Subcutaneous abdominal adipose tissue (tissue), 5 donors: ENCODE data around the gene GYPE.
"Not testable (repeated sequence)": the region's sequence is repeated elsewhere in the genome, so short reads cannot be mapped to it uniquely, and the experiment has no call there.

Experiments
- H3K27ac ChIP-seq: one replicate; pipeline ENCODE4 v1.7.0; 2013; ENCODE audit warnings: low read depth, mild to moderate bottlenecking, inconsistent platforms, low read length, moderate library complexity
- H3K27me3 ChIP-seq, 5 donors: one replicate each; pipeline ENCODE4 v1.7.0; 2013; ENCODE audit warnings: low read length in 5 of 5, inconsistent platforms in 1 of 5; ENCODE audit not compliant: control insufficient read depth in 5 of 5, insufficient read depth in 4 of 5
- H3K36me3 ChIP-seq, 5 donors: one replicate each; pipeline ENCODE4 v1.7.0; 2013; ENCODE audit warnings: low read length in 5 of 5; ENCODE audit not compliant: control insufficient read depth in 5 of 5, insufficient read depth in 5 of 5
- H3K4me1 ChIP-seq, 5 donors: one replicate each; pipeline ENCODE4 v1.7.0; 2013; ENCODE audit warnings: low read length in 5 of 5, mild to moderate bottlenecking in 3 of 5, moderate library complexity in 1 of 5; ENCODE audit not compliant: control insufficient read depth in 5 of 5, insufficient read depth in 5 of 5
- H3K4me3 ChIP-seq, 5 donors: one replicate each; pipeline ENCODE4 v1.7.0; 2013; ENCODE audit warnings: low read length in 5 of 5, low read depth in 1 of 5
- H3K9ac ChIP-seq, 5 donors: one replicate each; pipeline ENCODE4 v1.7.0; 2013; ENCODE audit warnings: low read length in 5 of 5, mild to moderate bottlenecking in 4 of 5, moderate library complexity in 3 of 5
- H3K9me3 ChIP-seq, 5 donors: one replicate each; pipeline ENCODE4 v1.7.0; 2013; ENCODE audit warnings: low read length in 5 of 5; ENCODE audit not compliant: control insufficient read depth in 5 of 5
- donor health status: healthy.
- donor health status: healthy.
- donor health status: healthy.
- donor health status: healthy.
- donor health status: healthy.

Gene GYPE

GRCh38 chr4:143911528-143912417 lies 6.4 kb upstream of the GYPE start:
- H3K27ac ChIP-seq, H3K36me3 ChIP-seq: not testable (repeated sequence)
- peak overlapping the region; percentile 58 to 84 (median 66) for H3K4me3 ChIP-seq

GRCh38 chr4:143910906-143911305 lies 5.5 kb upstream of the GYPE start:
- H3K9me3 ChIP-seq, H3K27me3 ChIP-seq, H3K36me3 ChIP-seq, H3K27ac ChIP-seq, H3K9ac ChIP-seq, H3K4me1 ChIP-seq: not testable (repeated sequence)
- peak overlapping the region in 2 of 5 donors; percentile 6 to 18 for H3K4me3 ChIP-seq

More at GRCh38 chr4:143911528-143912417, 6.4 kb upstream of the GYPE start:
- peak overlapping the region in 3 of 5 donors; percentile 39 to 62 (median 51) for H3K9ac ChIP-seq
- H3K4me1 ChIP-seq, H3K27me3 ChIP-seq, H3K9me3 ChIP-seq: not testable (repeated sequence)

DNA sequence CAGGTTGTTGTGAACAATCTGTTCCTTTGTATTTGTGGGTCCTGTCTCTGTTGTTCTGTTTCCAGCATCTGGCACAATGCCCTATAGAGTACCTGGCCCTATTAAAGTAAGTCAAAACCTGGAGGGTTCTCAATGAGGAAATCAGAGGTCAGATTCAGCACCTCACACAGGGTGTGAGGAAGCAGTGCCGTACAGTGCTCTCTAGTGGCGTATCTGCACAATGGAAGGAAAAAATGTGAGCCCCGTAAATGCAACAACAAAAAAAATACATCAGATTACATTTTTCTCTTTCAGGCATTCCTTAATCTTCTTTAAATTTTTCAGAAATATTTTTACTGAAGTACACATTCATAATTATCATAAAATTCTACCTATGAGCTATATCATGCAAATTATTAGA lies 2.5 kb upstream of the GYPE start:
- H3K27me3 ChIP-seq, H3K9me3 ChIP-seq, H3K4me3 ChIP-seq, H3K4me1 ChIP-seq, H3K9ac ChIP-seq, H3K36me3 ChIP-seq, H3K27ac ChIP-seq: not testable (repeated sequence)

DNA sequence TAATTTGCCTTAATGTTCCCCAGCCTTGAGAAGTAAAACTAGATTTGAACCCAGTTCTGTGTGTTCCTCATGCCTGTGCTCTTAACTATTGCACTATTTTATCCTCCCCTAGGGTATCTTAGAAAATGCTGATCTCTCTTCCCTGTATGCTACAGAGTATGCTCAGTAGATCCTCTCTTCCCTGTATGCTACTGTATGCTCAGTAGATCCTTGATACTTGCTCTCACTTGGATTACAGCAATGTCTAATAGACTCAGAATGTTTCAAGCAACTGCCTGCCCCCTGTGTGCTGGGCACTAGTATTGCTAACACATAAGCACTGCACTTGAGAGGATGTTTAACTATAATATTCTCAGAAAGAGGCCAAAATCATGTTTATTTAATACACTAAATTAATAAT lies 928 bp downstream of the GYPE start:
- H3K4me3 ChIP-seq, H3K9me3 ChIP-seq, H3K27ac ChIP-seq, H3K4me1 ChIP-seq, H3K27me3 ChIP-seq, H3K9ac ChIP-seq, H3K36me3 ChIP-seq: not testable (repeated sequence)

DNA sequence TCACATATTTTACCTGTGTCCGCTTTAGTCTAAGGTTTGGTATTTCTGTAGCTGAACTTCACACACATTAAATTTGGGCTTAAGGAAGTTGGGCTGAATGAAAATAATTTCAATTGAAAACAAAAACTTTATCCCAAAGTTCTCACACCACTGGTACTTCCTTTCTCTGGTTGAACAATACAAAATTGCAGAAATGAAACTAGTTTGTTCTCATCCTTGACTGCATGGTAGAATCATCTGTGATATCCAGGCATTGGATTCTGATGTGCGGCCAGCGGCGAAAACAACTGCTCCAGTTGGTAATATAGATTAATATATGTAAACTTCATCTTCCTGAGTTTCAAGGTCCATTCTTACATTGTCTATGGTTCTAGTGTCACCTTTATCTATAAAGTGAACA lies 15.0 kb downstream of the GYPE start:
- H3K4me3 ChIP-seq, H3K27ac ChIP-seq, H3K27me3 ChIP-seq, H3K36me3 ChIP-seq, H3K9ac ChIP-seq, H3K9me3 ChIP-seq, H3K4me1 ChIP-seq: not testable (repeated sequence)

GRCh38 chr4:143888189-143888588 lies 17.2 kb downstream of the GYPE start:
- H3K9me3 ChIP-seq, H3K36me3 ChIP-seq, H3K9ac ChIP-seq, H3K4me3 ChIP-seq, H3K27ac ChIP-seq, H3K4me1 ChIP-seq, H3K27me3 ChIP-seq: not testable (repeated sequence)

DNA sequence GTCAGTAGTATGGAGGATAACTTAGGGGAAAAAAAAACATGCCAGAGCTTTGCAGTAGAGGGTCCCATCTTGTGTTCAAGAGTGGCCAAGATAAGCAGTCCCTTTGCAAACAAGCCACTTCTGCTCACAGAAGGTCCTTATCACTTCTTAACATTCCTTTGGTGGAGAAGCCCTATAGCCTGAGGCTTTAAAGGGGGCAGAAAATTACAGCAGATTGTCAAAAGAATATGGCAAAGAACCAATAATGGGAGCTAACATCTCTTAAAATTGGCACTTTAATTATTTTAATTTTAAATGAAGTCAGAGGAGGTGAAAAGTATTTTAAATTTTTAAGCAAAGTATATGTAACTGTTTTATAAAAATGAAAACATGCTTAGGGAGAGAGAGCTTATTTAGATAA lies 20.4 kb downstream of the GYPE start:
- H3K9ac ChIP-seq, H3K36me3 ChIP-seq, H3K27ac ChIP-seq, H3K27me3 ChIP-seq, H3K4me1 ChIP-seq, H3K4me3 ChIP-seq, H3K9me3 ChIP-seq: not testable (repeated sequence)

GRCh38 chr4:143883529-143883928 lies 21.8 kb downstream of the GYPE start:
- H3K9ac ChIP-seq: no peak overlapping the region
- no peak overlapping the region for H3K4me3 ChIP-seq
- H3K4me1 ChIP-seq: no peaks in the 10 kb centered on the region
- no peak overlapping the region for H3K27ac ChIP-seq
- H3K9me3 ChIP-seq: no peaks in the 10 kb centered on the region
- H3K36me3 ChIP-seq: no peaks in the 10 kb centered on the region
- no peaks in the 10 kb centered on the region for H3K27me3 ChIP-seq

GRCh38 chr4:143882892-143883291 lies 22.5 kb downstream of the GYPE start:
- H3K27me3 ChIP-seq: no peaks in the 10 kb centered on the region
- no peak overlapping the region for H3K27ac ChIP-seq
- H3K9ac ChIP-seq: no peak overlapping the region
- no peaks in the 10 kb centered on the region for H3K9me3 ChIP-seq
- no peaks in the 10 kb centered on the region for H3K4me1 ChIP-seq
- H3K36me3 ChIP-seq: no peaks in the 10 kb centered on the region
- no peak overlapping the region for H3K4me3 ChIP-seq

DNA sequence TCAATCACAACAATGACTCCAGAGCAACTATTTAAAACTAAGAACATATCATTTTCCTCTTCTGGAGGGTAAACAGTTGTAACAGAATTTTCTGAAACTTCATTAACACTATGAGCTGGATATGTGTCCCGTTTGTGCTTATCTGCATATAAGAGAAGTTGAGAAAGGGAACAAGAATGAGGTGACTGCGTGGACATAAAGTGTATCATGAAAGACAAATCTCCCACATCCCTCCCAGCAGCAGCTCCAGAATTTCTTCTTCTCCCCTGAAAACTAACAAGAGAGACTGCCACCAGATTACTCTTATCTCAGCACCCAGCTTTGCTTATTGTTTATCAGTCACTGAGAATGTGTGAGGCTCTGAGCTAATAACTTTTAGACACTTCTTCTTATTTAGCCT lies 25.8 kb downstream of the GYPE start:
- not testable (repeated sequence) for H3K36me3 ChIP-seq

More for the DNA sequence above, 25.8 kb downstream of the GYPE start:
- not testable (repeated sequence) for H3K27ac ChIP-seq, H3K9me3 ChIP-seq, H3K27me3 ChIP-seq, H3K9ac ChIP-seq, H3K4me1 ChIP-seq, H3K4me3 ChIP-seq
